MG63 (cell line): Measurements from ENCODE around the gene ACACB. TPM values are rescaled to one million over a fixed set of nuclear protein-coding genes. Genes with fewer than 3 reads are reported as not detected.
A peak's percentile ranks its signal among the peaks of the same experiment; 100 is the strongest.

ENCODE experiments used
- DNase-seq: peaks from one replicate; pipeline ENCODE4 v3.0.0-alpha.2; 2020
- H3K27me3 ChIP-seq: fragments of 250-450 bp; sonication (Bioruptor Pico); 2 replicates; pipeline ENCODE4 v1.5.1; 2020; ENCODE audit warnings: mild to moderate bottlenecking, moderate library complexity
- H3K36me3 ChIP-seq: fragments of 250-450 bp; sonication (Bioruptor Pico); 2 replicates; pipeline ENCODE4 v1.5.1; 2020; ENCODE audit warnings: mild to moderate bottlenecking, moderate library complexity
- H3K4me3 ChIP-seq: fragments of 250-450 bp; sonication (Bioruptor Pico); 2 replicates; pipeline ENCODE4 v1.5.1; 2020; ENCODE audit warnings: mild to moderate bottlenecking, moderate library complexity
- H3K9me3 ChIP-seq: fragments of 250-450 bp; sonication (Bioruptor Pico); 2 replicates; pipeline ENCODE4 v1.5.1; 2020; ENCODE audit warnings: mild to moderate bottlenecking, moderate library complexity
- total RNA-seq: library from RNA; depleted of rRNA; stranded (reverse); fragments of >200 nt; shearing (Covaris generic); gene quantifications from 2 replicates; pipeline ENCODE4 v1.2.3, GENCODE V29; 2014; ENCODE audit warnings: low replicate concordance; rRNA removed

ACACB gene
- total RNA-seq, 1 experiment from 2014 or later = 2.9 TPM

GRCh38 chr12:109302358-109302757 lies 186.0 kb downstream of the ACACB start:
- no peaks in the 10 kb centered on the region for H3K36me3 ChIP-seq
- H3K4me3 ChIP-seq = no peak overlapping the region
- H3K27me3 ChIP-seq = peaks cover 8% of the 10 kb centered on the region; the same call in 1 of the 2 replicates
- DNase-seq = no peak
- H3K9me3 ChIP-seq = no peaks in the 10 kb centered on the region

GRCh38 chr12:109302770-109303169 lies 186.4 kb downstream of the ACACB start:
- no peak for DNase-seq
- H3K4me3 ChIP-seq = no peak overlapping the region
- H3K9me3 ChIP-seq = no peaks in the 10 kb centered on the region
- no peaks in the 10 kb centered on the region for H3K36me3 ChIP-seq
- H3K27me3 ChIP-seq = peaks cover 10% of the 10 kb centered on the region

GRCh38 chr12:109304485-109304884 lies 188.1 kb downstream of the ACACB start:
- no peak for DNase-seq
- peaks cover 24% of the 10 kb centered on the region for H3K27me3 ChIP-seq
- no peaks in the 10 kb centered on the region for H3K9me3 ChIP-seq
- no peak overlapping the region for H3K4me3 ChIP-seq
- H3K36me3 ChIP-seq = no peaks in the 10 kb centered on the region

- no peaks in the 10 kb centered on the region for H3K9me3 ChIP-seq
- no peaks in the 10 kb centered on the region for H3K36me3 ChIP-seq
- H3K27me3 ChIP-seq = peaks cover 30% of the 10 kb centered on the region
- no peak overlapping the region for H3K4me3 ChIP-seq
- no peak for DNase-seq
These were observed 189.2 kb downstream of the ACACB start for GRCh38 chr12:109305547-109305946.

DNA sequence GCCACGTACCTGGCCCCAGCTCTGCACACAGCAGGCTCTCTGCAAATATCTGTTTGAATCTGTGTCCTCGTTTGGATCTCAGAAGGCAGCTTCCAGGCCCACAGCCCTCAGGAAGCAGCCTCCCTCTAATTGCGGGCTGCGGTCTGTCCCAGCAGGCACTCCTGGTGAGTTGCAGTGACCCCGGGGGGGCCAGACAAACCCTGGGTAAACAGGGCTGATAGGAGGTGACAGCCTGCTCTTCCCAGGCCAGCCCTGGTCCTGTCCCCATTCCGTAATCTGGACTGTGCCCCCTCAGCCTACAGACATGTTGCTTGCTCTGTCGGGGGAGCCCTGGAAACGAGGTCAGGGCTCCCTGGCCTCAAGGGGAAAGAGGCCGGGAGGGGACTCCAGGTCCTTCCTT lies 190.7 kb downstream of the ACACB start:
- no peaks in the 10 kb centered on the region for H3K36me3 ChIP-seq
- peaks cover 40% of the 10 kb centered on the region for H3K27me3 ChIP-seq
- no peaks in the 10 kb centered on the region for H3K9me3 ChIP-seq
- no peak for DNase-seq
- no peak overlapping the region for H3K4me3 ChIP-seq

DNA sequence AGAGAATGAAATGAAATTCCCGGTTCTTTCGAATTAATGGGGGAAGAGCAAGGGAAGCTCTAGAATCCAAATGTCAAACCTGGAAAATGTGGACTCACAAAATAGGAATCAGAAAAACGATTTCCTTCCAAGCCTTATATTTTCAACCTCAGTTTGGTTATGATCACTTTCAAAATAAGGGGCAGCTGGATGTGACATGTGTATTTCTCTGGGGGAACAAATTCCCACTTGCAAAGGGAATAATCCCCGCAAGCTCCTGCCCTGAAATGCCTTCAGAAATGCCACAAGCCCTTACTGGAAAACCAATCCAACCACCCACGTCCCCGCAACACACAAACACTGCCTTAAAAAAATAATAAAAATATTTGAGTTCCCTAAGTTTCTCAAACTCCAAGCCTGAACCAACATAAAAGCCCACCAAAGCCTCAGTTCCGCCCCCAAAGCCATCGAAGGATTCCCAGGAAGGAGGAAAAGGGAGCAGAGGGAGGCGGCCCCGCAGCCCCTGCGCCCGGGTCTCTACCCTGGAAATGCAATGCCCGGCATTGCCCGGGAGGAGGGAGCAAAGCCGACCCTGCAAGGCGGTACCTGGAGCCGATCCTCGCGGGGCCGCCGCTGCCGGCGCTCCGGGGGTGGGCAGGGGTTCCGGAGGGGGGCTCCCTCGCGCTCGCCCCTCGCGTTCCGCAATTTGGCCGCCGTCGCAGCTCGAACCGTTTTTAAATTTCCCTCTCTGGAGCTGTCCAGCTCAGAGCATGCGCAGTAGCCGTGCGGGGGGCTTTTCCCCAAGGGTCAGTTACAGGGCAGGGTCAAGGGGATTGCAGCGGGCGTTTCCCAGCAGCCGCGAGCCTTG lies 192.4 kb downstream of the ACACB start, which contains the start of gene FOXN4:
Gene FOXN4, minus strand, starts transcription at position 751 of the 847 bp plus-strand sequence. CDS start 963 bp downstream, outside the sequence.
- H3K36me3 ChIP-seq = no peaks in the 10 kb centered on the region
- H3K4me3 ChIP-seq = 0 out of 2 replicates have a peak within 1 kb of the TSS, but pooled peaks have one; percentile 6
- no peaks in the 10 kb centered on the region for H3K9me3 ChIP-seq
- peaks cover 32% of the 10 kb centered on the region for H3K27me3 ChIP-seq
- DNase-seq = no peak

- peak; percentile 9 for DNase-seq
- Histone ChIP-seq H3K36me3 (no peaks in the 10 kb centered on the region), H3K27me3 (peaks cover 32% of the 10 kb centered on the region), H3K4me3 (0 out of 2 replicates have a peak overlapping the region, but pooled peaks have one; percentile 6), H3K9me3 (no peaks in the 10 kb centered on the region)
These were observed 193.2 kb downstream of the ACACB start for GRCh38 chr12:109309381-109310246.

DNA sequence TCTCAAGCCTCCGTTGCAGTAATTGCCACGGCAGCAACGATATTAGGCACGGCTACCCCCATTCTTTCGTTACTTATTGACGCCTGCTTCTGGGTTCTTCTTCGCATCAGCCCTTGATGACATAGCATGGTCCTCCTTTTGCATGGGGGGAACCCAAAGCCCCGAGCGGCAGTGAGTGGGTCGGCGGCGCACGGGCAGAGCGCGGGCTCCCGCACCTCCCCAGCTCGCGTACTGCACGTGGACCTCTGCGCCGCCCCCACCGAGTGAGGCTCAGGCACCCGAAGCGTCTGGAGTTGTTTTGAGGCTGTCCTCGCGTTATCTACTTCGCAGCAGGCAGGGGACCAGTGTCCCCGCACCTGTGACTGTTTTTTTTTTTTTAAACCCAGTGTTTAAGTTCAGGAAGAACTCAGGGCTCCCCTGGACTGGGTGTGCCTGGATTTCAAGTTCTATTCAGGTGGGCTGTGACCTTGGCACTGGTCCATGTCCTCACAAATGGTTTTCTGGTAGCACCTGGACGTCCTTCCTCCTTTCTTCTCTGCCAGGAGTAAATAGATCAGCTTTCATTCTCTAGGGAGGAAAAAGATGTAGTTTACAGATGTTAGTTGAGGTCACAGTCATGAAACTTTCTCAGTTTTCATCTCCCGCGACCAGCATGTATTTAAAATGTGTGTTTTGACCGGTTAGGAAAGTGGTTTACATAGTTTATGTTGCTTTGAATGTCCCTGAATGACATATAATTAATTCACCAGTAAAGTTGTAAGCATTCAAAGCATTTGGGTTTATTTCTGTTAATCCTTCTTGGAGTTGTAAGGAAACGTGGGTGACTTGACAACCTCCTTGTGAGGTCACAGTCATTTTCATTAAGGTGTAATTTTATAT lies 194.1 kb downstream of the ACACB start:
- Histone ChIP-seq H3K9me3 (no peaks in the 10 kb centered on the region), H3K36me3 (no peaks in the 10 kb centered on the region), H3K4me3 (0 out of 2 replicates have a peak overlapping the region, but pooled peaks have one; percentile 6), H3K27me3 (peaks cover 32% of the 10 kb centered on the region)
- no peak for DNase-seq

Other genes with a start within 250 kb of the ACACB start
- not detected in 2 replicates for gene DAO, start 236.5 kb upstream of the ACACB start, total RNA-seq
- not detected in 2 replicates for gene SVOP, start 95.5 kb upstream of the ACACB start, total RNA-seq
- gene USP30, start 64.0 kb upstream of the ACACB start, total RNA-seq = 6.1 and 18.8 TPM in 2 replicates
- gene ALKBH2, start 23.1 kb upstream of the ACACB start, total RNA-seq = 46.7 and 54.9 TPM in 2 replicates
- 67.5 and 80.9 TPM in 2 replicates for gene UNG, start 19.0 kb upstream of the ACACB start, total RNA-seq
- gene FOXN4, start 192.7 kb downstream of the ACACB start, total RNA-seq = not detected in 2 replicates
- gene MYO1H, start 231.3 kb downstream of the ACACB start, total RNA-seq = not detected in 2 replicates